ENCODE measurements around the gene PTPRH.

- TF ChIP-seq POLR2A (IDR thresholded peaks at IDR 0.05), result no peak
- TF ChIP-seq, protein P1, sequence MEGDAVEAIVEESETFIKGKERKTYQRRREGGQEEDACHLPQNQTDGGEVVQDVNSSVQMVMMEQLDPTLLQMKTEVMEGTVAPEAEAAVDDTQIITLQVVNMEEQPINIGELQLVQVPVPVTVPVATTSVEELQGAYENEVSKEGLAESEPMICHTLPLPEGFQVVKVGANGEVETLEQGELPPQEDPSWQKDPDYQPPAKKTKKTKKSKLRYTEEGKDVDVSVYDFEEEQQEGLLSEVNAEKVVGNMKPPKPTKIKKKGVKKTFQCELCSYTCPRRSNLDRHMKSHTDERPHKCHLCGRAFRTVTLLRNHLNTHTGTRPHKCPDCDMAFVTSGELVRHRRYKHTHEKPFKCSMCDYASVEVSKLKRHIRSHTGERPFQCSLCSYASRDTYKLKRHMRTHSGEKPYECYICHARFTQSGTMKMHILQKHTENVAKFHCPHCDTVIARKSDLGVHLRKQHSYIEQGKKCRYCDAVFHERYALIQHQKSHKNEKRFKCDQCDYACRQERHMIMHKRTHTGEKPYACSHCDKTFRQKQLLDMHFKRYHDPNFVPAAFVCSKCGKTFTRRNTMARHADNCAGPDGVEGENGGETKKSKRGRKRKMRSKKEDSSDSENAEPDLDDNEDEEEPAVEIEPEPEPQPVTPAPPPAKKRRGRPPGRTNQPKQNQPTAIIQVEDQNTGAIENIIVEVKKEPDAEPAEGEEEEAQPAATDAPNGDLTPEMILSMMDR (IDR thresholded peaks at IDR 0.05), result no peak
Measured at GRCh38 chr19:55230329-55230728, 21.0 kb upstream of the PTPRH start.
